Measurements from ENCODE around the gene HMGXB3.

The HMGXB3 gene

GRCh38 chr5:150034662-150035061 lies 34.1 kb downstream of the HMGXB3 start:
- no peak for TF ChIP-seq CTCF (IDR thresholded peaks at IDR 0.05)
- H3K4me1 ChIP-seq (ENCODE audit: control insufficient read depth in 1 of 2, insufficient read depth in 1 of 2, low read depth in 1 of 2, low read length in 1 of 2) = no peaks in the 10 kb centered on the region
- no peaks in the 10 kb centered on the region for H3K9me3 ChIP-seq
- H3K4me3 ChIP-seq (ENCODE audit: low read depth in 1 of 2, low read length in 1 of 2) = no peak overlapping the region
- no peak overlapping the region for H3K27ac ChIP-seq
- H3K27me3 ChIP-seq = no peaks in the 10 kb centered on the region
- H3K36me3 ChIP-seq = peaks cover 95% of the 10 kb centered on the region

GRCh38 chr5:150035139-150035895 lies 34.8 kb downstream of the HMGXB3 start:
- peaks cover 96% of the 10 kb centered on the region for H3K36me3 ChIP-seq
- no peaks in the 10 kb centered on the region for H3K4me1 ChIP-seq (ENCODE audit: control insufficient read depth in 1 of 2, insufficient read depth in 1 of 2, low read depth in 1 of 2, low read length in 1 of 2)
- H3K4me3 ChIP-seq (ENCODE audit: low read depth in 1 of 2, low read length in 1 of 2) = no peak overlapping the region
- no peak for TF ChIP-seq CTCF (IDR thresholded peaks at IDR 0.05)
- no peaks in the 10 kb centered on the region for H3K9me3 ChIP-seq
- H3K27me3 ChIP-seq = no peaks in the 10 kb centered on the region
- H3K27ac ChIP-seq = no peak overlapping the region

- Histone ChIP-seq H3K4me1 (ENCODE audit: control insufficient read depth in 1 of 2, insufficient read depth in 1 of 2, low read depth in 1 of 2, low read length in 1 of 2) (no peaks in the 10 kb centered on the region), H3K27ac (no peak overlapping the region), H3K9me3 (no peaks in the 10 kb centered on the region), H3K36me3 (peaks cover 96% of the 10 kb centered on the region), H3K4me3 (ENCODE audit: low read depth in 1 of 2, low read length in 1 of 2) (no peak overlapping the region), H3K27me3 (no peaks in the 10 kb centered on the region)
- TF ChIP-seq CTCF (IDR thresholded peaks at IDR 0.05) = no peak
Observed at GRCh38 chr5:150036513-150036912, 36.0 kb downstream of the HMGXB3 start.

- H3K27me3 ChIP-seq = no peaks in the 10 kb centered on the region
Observed at GRCh38 chr5:150038547-150038946, 38.0 kb downstream of the HMGXB3 start.

GRCh38 chr5:150042459-150042858 lies 41.9 kb downstream of the HMGXB3 start:
- Histone ChIP-seq H3K27ac (no peak overlapping the region), H3K27me3 (no peaks in the 10 kb centered on the region), H3K36me3 (peaks cover 94% of the 10 kb centered on the region), H3K9me3 (no peaks in the 10 kb centered on the region), H3K4me1 (ENCODE audit: control insufficient read depth in 1 of 2, insufficient read depth in 1 of 2, low read depth in 1 of 2, low read length in 1 of 2) (no peaks in the 10 kb centered on the region), H3K4me3 (ENCODE audit: low read depth in 1 of 2, low read length in 1 of 2) (no peak overlapping the region)
- TF ChIP-seq CTCF (IDR thresholded peaks at IDR 0.05) = no peak

More at GRCh38 chr5:150038547-150038946, 38.0 kb downstream of the HMGXB3 start:
- Histone ChIP-seq H3K4me1 (ENCODE audit: control insufficient read depth in 1 of 2, insufficient read depth in 1 of 2, low read depth in 1 of 2, low read length in 1 of 2) (no peaks in the 10 kb centered on the region), H3K4me3 (ENCODE audit: low read depth in 1 of 2, low read length in 1 of 2) (no peak overlapping the region), H3K9me3 (no peaks in the 10 kb centered on the region), H3K36me3 (peaks cover 96% of the 10 kb centered on the region), H3K27ac (no peak overlapping the region)
- no peak for TF ChIP-seq CTCF (IDR thresholded peaks at IDR 0.05)
